Measurements from ENCODE around the gene RYR2.

RYR2 gene

GRCh38 chr1:237191403-237191802, 149.4 kb downstream of the RYR2 start:
- Histone ChIP-seq H3K4me1 (ENCODE audit: low read length) (no peaks in the 10 kb centered on the region), H3K27me3 (ENCODE audit: low read depth, low read length) (0 out of 2 replicates have a peak, but pooled peaks cover 9% of the 10 kb centered on the region), H4K20me1 (ENCODE audit: insufficient read depth, low read length) (no peaks in the 10 kb centered on the region), H3K4me2 (ENCODE audit: low read length) (no peak overlapping the region), H3K36me3 (replicated peaks; ENCODE audit: low read depth, low read length) (no peaks in the 10 kb centered on the region), H3K27ac (ENCODE audit: low read length) (no peak overlapping the region), H3K9ac (ENCODE audit: low read length) (no peak overlapping the region), H3K9me3 (ENCODE audit: insufficient read depth, low read length) (no peaks in the 10 kb centered on the region), H2AFZ (ENCODE audit: low read depth, low read length) (no peak overlapping the region), H3K4me3 (ENCODE audit: low read length) (no peak overlapping the region), H3K79me2 (ENCODE audit: low read length) (no peaks in the 10 kb centered on the region)
- TF ChIP-seq EZH2phosphoT487 (IDR thresholded peaks at IDR 0.05; ENCODE audit: low read depth): no peak
- TF ChIP-seq, protein P1, sequence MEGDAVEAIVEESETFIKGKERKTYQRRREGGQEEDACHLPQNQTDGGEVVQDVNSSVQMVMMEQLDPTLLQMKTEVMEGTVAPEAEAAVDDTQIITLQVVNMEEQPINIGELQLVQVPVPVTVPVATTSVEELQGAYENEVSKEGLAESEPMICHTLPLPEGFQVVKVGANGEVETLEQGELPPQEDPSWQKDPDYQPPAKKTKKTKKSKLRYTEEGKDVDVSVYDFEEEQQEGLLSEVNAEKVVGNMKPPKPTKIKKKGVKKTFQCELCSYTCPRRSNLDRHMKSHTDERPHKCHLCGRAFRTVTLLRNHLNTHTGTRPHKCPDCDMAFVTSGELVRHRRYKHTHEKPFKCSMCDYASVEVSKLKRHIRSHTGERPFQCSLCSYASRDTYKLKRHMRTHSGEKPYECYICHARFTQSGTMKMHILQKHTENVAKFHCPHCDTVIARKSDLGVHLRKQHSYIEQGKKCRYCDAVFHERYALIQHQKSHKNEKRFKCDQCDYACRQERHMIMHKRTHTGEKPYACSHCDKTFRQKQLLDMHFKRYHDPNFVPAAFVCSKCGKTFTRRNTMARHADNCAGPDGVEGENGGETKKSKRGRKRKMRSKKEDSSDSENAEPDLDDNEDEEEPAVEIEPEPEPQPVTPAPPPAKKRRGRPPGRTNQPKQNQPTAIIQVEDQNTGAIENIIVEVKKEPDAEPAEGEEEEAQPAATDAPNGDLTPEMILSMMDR (IDR thresholded peaks at IDR 0.05; ENCODE audit: low read depth, low read length): no peak

- Histone ChIP-seq H3K9me3 (ENCODE audit: insufficient read depth, low read length) (no peaks in the 10 kb centered on the region), H3K9ac (ENCODE audit: low read length) (no peak overlapping the region), H3K36me3 (replicated peaks; ENCODE audit: low read depth, low read length) (no peaks in the 10 kb centered on the region), H3K27ac (ENCODE audit: low read length) (no peak overlapping the region), H3K4me2 (ENCODE audit: low read length) (no peak overlapping the region), H3K79me2 (ENCODE audit: low read length) (no peaks in the 10 kb centered on the region), H3K4me1 (ENCODE audit: low read length) (no peaks in the 10 kb centered on the region), H4K20me1 (ENCODE audit: insufficient read depth, low read length) (no peaks in the 10 kb centered on the region), H3K4me3 (ENCODE audit: low read length) (no peak overlapping the region), H2AFZ (ENCODE audit: low read depth, low read length) (no peak overlapping the region), H3K27me3 (ENCODE audit: low read depth, low read length) (peaks cover 9% of the 10 kb centered on the region; the same call in 1 of the 2 replicates)
- TF ChIP-seq, protein P1 (IDR thresholded peaks at IDR 0.05; ENCODE audit: low read depth, low read length): no peak
- TF ChIP-seq EZH2phosphoT487 (IDR thresholded peaks at IDR 0.05; ENCODE audit: low read depth): no peak
These were observed 155.8 kb downstream of the RYR2 start for GRCh38 chr1:237197470-237198425.

- Histone ChIP-seq H3K9ac (ENCODE audit: low read length) (no peak overlapping the region), H3K27me3 (ENCODE audit: low read depth, low read length) (peaks cover 9% of the 10 kb centered on the region; the same call in 1 of the 2 replicates), H2AFZ (ENCODE audit: low read depth, low read length) (no peak overlapping the region), H4K20me1 (ENCODE audit: insufficient read depth, low read length) (no peaks in the 10 kb centered on the region), H3K4me2 (ENCODE audit: low read length) (no peak overlapping the region), H3K36me3 (replicated peaks; ENCODE audit: low read depth, low read length) (no peaks in the 10 kb centered on the region), H3K79me2 (ENCODE audit: low read length) (no peaks in the 10 kb centered on the region), H3K4me3 (ENCODE audit: low read length) (no peak overlapping the region), H3K9me3 (ENCODE audit: insufficient read depth, low read length) (no peaks in the 10 kb centered on the region), H3K27ac (ENCODE audit: low read length) (no peak overlapping the region), H3K4me1 (ENCODE audit: low read length) (no peaks in the 10 kb centered on the region)
- no peak for TF ChIP-seq EZH2phosphoT487 (IDR thresholded peaks at IDR 0.05; ENCODE audit: low read depth)
- TF ChIP-seq, protein P1 (IDR thresholded peaks at IDR 0.05; ENCODE audit: low read depth, low read length): no peak
These were observed 157.0 kb downstream of the RYR2 start for GRCh38 chr1:237199026-237199425.

DNA sequence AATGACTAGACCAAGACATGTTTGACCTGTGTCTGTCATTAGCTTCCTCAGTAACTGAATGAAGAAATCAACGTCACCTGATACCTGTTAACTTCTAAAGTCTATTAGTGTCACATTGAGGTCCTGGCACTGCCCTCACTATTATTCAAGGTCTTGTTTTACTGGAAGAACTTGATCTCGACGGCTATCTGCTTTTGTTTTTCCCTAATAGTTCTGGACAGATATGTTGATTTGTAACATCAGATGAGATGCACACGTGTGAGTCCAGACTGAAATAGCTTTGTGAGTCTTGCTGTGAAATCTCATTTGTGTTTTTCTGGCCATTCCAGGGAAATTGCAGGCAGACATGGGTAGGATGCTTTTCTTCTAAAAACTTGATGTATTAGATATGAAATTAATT, 159.2 kb downstream of the RYR2 start:
- no peaks in the 10 kb centered on the region for H3K4me1 ChIP-seq (ENCODE audit: low read length)
- no peak overlapping the region for H3K27ac ChIP-seq (ENCODE audit: low read length)
- no peaks in the 10 kb centered on the region for H3K79me2 ChIP-seq (ENCODE audit: low read length)
- no peaks in the 10 kb centered on the region for H3K36me3 ChIP-seq (replicated peaks; ENCODE audit: low read depth, low read length)
- H3K9ac ChIP-seq (ENCODE audit: low read length): no peak overlapping the region
- no peak overlapping the region for H2AFZ ChIP-seq (ENCODE audit: low read depth, low read length)
- no peak overlapping the region for H3K4me3 ChIP-seq (ENCODE audit: low read length)
- TF ChIP-seq, protein P1 (IDR thresholded peaks at IDR 0.05; ENCODE audit: low read depth, low read length): no peak
- TF ChIP-seq EZH2phosphoT487 (IDR thresholded peaks at IDR 0.05; ENCODE audit: low read depth): no peak
- no peaks in the 10 kb centered on the region for H3K9me3 ChIP-seq (ENCODE audit: insufficient read depth, low read length)
- peaks cover 6% of the 10 kb centered on the region; the same call in 1 of the 2 replicates for H3K27me3 ChIP-seq (ENCODE audit: low read depth, low read length)
- no peaks in the 10 kb centered on the region for H4K20me1 ChIP-seq (ENCODE audit: insufficient read depth, low read length)
- no peak overlapping the region for H3K4me2 ChIP-seq (ENCODE audit: low read length)

Data from OCI-LY3 (cell line).